ENCODE data around the gene UNK. TPM values are rescaled to one million over a fixed set of nuclear protein-coding genes. Genes with fewer than 3 reads are reported as not detected.

Gene UNK
- total and polyA plus RNA-seq, 2 of the 13 experiments (the other 11 are each of a cell fraction or from before 2014, with no cell fraction given) = 31.6 to 33.0 TPM

DNA sequence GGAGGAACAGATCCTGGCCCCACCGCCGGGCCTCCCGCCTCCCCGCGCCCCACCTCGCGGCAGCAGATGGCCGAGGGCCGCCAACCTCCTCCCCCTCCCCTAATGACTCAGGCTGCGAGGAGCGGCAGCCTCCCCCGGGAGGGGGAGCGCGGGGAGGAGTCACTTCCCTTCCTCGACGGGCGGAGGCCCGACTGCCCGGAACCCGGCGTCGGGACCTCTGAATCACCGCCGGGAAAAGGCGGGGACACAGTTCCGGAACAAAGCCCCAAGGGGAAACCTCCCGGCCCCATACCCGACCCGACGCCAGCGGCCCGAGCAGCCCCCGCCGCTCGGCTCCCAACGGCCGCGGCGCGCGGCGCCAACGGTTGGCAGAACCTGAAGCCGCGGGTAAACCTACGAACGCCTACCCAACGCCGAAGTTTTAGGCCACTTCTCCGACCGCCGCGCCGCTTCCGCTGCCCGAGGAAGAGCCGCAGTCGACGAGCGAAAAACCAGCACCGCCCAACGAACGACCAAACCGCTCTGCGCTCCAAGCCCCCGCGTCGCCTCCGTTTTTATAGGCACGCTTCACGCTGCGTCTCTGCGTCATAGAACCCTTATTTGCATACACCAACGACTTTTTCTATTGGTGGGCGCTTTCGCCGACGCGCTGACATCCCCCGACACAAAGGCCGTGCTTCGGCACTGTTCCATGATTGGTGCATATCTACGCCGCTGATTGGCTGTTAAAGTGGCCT is 5.2 kb upstream of the UNK start (continued):
- TF ChIP-seq GABPA (IDR thresholded peaks at IDR 0.05; ENCODE audit: low read depth, low read length) (peak; percentile 30; the same call in 1 of the 2 replicates), GABPA (CRISPR knock-in tag; IDR thresholded peaks at IDR 0.05; ENCODE audit: low read depth) (peak; percentile 48; the same call in 1 of the 2 replicates), ZFYVE20 (CRISPR knock-in tag; IDR thresholded peaks at IDR 0.05; ENCODE audit: borderline replicate concordance, low read depth) (peak; percentile 92; the same call in 1 of the 2 replicates), ZNF296 (CRISPR knock-in tag; conservative IDR thresholded peaks at IDR 0.05) (no peak), JUND (CRISPR knock-in tag; IDR thresholded peaks at IDR 0.05) (peak; percentile 52), SETDB1 (CRISPR knock-in tag; IDR thresholded peaks at IDR 0.05; ENCODE audit: borderline replicate concordance) (no peak), MTF1 (CRISPR knock-in tag; IDR thresholded peaks at IDR 0.05) (peak; percentile 84; the same call in 1 of the 2 replicates), MED8 (CRISPR knock-in tag; IDR thresholded peaks at IDR 0.05; ENCODE audit: insufficient replicate concordance) (no peak), FOXP1 (IDR thresholded peaks at IDR 0.05) (no peak), FOXP1 (CRISPR knock-in tag; IDR thresholded peaks at IDR 0.05) (peak; percentile 34; the same call in 1 of the 2 replicates), ZNF550 (CRISPR knock-in tag; IDR thresholded peaks at IDR 0.05; ENCODE audit: borderline replicate concordance) (0 out of 2 replicates have a peak, but pooled peaks have one; percentile 57), SRSF1 (optimal IDR thresholded peaks at IDR 0.05; ENCODE audit: low read depth, low read length) (peak; percentile 99), KLF9 (CRISPR knock-in tag; IDR thresholded peaks at IDR 0.05; ENCODE audit: low read depth) (peak; percentile 89; the same call in 1 of the 2 replicates), KLF16 (CRISPR knock-in tag; IDR thresholded peaks at IDR 0.05) (peak in 1 of 2 experiments; percentile 88; a peak in 2 of 4 replicates), RARG (CRISPR knock-in tag; IDR thresholded peaks at IDR 0.05; ENCODE audit: low read depth) (0 out of 2 replicates have a peak, but pooled peaks have one; percentile 79), RXRB (CRISPR knock-in tag; IDR thresholded peaks at IDR 0.05; ENCODE audit: borderline replicate concordance) (peak; percentile 55; the same call in 1 of the 2 replicates), NAIF1 (CRISPR knock-in tag; IDR thresholded peaks at IDR 0.05; ENCODE audit: borderline replicate concordance) (no peak; the same call in 1 of the 2 replicates), TCF7 (IDR thresholded peaks at IDR 0.05; ENCODE audit: low read depth) (no peak), NFATC3 (CRISPR knock-in tag; IDR thresholded peaks at IDR 0.05) (peak; percentile 77; the same call in 1 of the 2 replicates), ATM (IDR thresholded peaks at IDR 0.05; ENCODE audit: borderline replicate concordance) (no peak), ZNF124 (CRISPR knock-in tag; IDR thresholded peaks at IDR 0.05) (peak; percentile 87; the same call in 1 of the 2 replicates), DR1 (CRISPR knock-in tag; IDR thresholded peaks at IDR 0.05) (peak; percentile 99), KAT8 (CRISPR knock-in tag; IDR thresholded peaks at IDR 0.05) (peak; percentile 94), ZNF543 (CRISPR knock-in tag; IDR thresholded peaks at IDR 0.05) (peak; percentile 87), FOXK1 (CRISPR knock-in tag; IDR thresholded peaks at IDR 0.05; ENCODE audit: borderline replicate concordance, low read depth) (peak; percentile 90), ZNF329 (CRISPR knock-in tag; IDR thresholded peaks at IDR 0.05; ENCODE audit: low read depth) (no peak), STAT5B (CRISPR knock-in tag; IDR thresholded peaks at IDR 0.05) (peak; percentile 96)
- TF ChIP-seq, protein P1, sequence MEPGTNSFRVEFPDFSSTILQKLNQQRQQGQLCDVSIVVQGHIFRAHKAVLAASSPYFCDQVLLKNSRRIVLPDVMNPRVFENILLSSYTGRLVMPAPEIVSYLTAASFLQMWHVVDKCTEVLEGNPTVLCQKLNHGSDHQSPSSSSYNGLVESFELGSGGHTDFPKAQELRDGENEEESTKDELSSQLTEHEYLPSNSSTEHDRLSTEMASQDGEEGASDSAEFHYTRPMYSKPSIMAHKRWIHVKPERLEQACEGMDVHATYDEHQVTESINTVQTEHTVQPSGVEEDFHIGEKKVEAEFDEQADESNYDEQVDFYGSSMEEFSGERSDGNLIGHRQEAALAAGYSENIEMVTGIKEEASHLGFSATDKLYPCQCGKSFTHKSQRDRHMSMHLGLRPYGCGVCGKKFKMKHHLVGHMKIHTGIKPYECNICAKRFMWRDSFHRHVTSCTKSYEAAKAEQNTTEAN (CRISPR knock-in tag; conservative IDR thresholded peaks at IDR 0.05) = 0 out of 2 replicates have a peak, but pooled peaks have one; percentile 55
- TF ChIP-seq, protein P2, sequence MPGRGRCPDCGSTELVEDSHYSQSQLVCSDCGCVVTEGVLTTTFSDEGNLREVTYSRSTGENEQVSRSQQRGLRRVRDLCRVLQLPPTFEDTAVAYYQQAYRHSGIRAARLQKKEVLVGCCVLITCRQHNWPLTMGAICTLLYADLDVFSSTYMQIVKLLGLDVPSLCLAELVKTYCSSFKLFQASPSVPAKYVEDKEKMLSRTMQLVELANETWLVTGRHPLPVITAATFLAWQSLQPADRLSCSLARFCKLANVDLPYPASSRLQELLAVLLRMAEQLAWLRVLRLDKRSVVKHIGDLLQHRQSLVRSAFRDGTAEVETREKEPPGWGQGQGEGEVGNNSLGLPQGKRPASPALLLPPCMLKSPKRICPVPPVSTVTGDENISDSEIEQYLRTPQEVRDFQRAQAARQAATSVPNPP (CRISPR knock-in tag; IDR thresholded peaks at IDR 0.05) = no peak
- TF ChIP-seq, protein P3, sequence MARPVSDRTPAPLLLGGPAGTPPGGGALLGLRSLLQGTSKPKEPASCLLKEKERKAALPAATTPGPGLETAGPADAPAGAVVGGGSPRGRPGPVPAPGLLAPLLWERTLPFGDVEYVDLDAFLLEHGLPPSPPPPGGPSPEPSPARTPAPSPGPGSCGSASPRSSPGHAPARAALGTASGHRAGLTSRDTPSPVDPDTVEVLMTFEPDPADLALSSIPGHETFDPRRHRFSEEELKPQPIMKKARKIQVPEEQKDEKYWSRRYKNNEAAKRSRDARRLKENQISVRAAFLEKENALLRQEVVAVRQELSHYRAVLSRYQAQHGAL (CRISPR knock-in tag; IDR thresholded peaks at IDR 0.05; ENCODE audit: not compliant biosample characterization) = peak; percentile 93

Measured in HepG2 (cell line).